MM.1S (cell line): ENCODE results near the gene INPP5D.
"Not testable (repeated sequence)": the region's sequence is repeated elsewhere in the genome, so short reads cannot be mapped to it uniquely, and the experiment has no call there.

Experiments
- DNase-seq: peaks from one replicate; pipeline ENCODE4 v3.0.0-alpha.2; 2015
- H2AFZ ChIP-seq: fragments of 300-600 bp; sonication (generic); 2 replicates; pipeline ENCODE4 v1.6.0; 2016; ENCODE audit warnings: antibody characterized with exemption, low read length
- H3F3A ChIP-seq: fragments of 300-600 bp; sonication (generic); 2 replicates; pipeline ENCODE4 v1.6.1; 2016; ENCODE audit warnings: mild to moderate bottlenecking, antibody characterized with exemption, low read length, moderate library complexity, mixed read lengths; ENCODE audit not compliant: insufficient read depth
- H3K27ac ChIP-seq: fragments of 300-600 bp; sonication (generic); 2 replicates; pipeline ENCODE4 v1.5.1; 2016; ENCODE audit warnings: mild to moderate bottlenecking, low read length
- H3K27me3 ChIP-seq: fragments of 300-600 bp; sonication (generic); replicated peaks from 2 replicates; pipeline ENCODE4 v1.6.0; 2016; ENCODE audit warnings: low read length; ENCODE audit not compliant: insufficient read depth
- H3K36me3 ChIP-seq: fragments of 300-600 bp; sonication (generic); replicated peaks from 2 replicates; pipeline ENCODE4 v1.6.1; 2016; ENCODE audit warnings: mild to moderate bottlenecking, low read length, mixed read lengths; ENCODE audit not compliant: insufficient read depth
- H3K4me1 ChIP-seq: fragments of 300-600 bp; sonication (generic); 2 replicates; pipeline ENCODE4 v1.6.1; 2016; ENCODE audit warnings: low read length, mixed read lengths
- H3K4me2 ChIP-seq: fragments of 300-600 bp; sonication (generic); 2 replicates; pipeline ENCODE4 v1.6.0; 2016; ENCODE audit warnings: low read depth, low read length
- H3K4me3 ChIP-seq: fragments of 300-600 bp; sonication (generic); 2 replicates; pipeline ENCODE4 v1.5.1; 2016; ENCODE audit warnings: low read length, mixed read lengths
- H3K79me2 ChIP-seq: fragments of 300-600 bp; sonication (generic); 2 replicates; pipeline ENCODE4 v1.6.1; 2016; ENCODE audit warnings: mixed run types, low read length, mixed read lengths
- H3K9ac ChIP-seq: fragments of 300-600 bp; sonication (generic); 2 replicates; pipeline ENCODE4 v1.6.1; 2016; ENCODE audit warnings: low read length, mixed read lengths
- H3K9me2 ChIP-seq: fragments of 300-600 bp; sonication (generic); replicated peaks from 2 replicates; pipeline ENCODE4 v1.6.1; 2016; ENCODE audit warnings: mild to moderate bottlenecking, low read length, mixed read lengths; ENCODE audit not compliant: insufficient read depth
- H3K9me3 ChIP-seq: fragments of 300-600 bp; sonication (generic); replicated peaks from 2 replicates; pipeline ENCODE4 v1.6.1; 2016; ENCODE audit warnings: mild to moderate bottlenecking, low read length, mixed read lengths; ENCODE audit not compliant: insufficient read depth
- H4K20me1 ChIP-seq: fragments of 300-600 bp; sonication (generic); 2 replicates; pipeline ENCODE4 v1.6.1; 2016; ENCODE audit warnings: mild to moderate bottlenecking, low read length, moderate library complexity, mixed read lengths; ENCODE audit not compliant: insufficient read depth
- EZH2 ChIP-seq: fragments of 300-600 bp; sonication (generic); optimal IDR thresholded peaks from 2 replicates; pipeline ENCODE3; 2017; ENCODE audit warnings: low read depth, mild to moderate bottlenecking, antibody characterized with exemption, low read length, mixed read lengths
- EZH2phosphoT487 ChIP-seq: fragments of 300-600 bp; sonication (generic); IDR thresholded peaks from 2 replicates; pipeline ENCODE4 v1.6.1; 2018; ENCODE audit warnings: antibody characterized with exemption, low read length
- TF ChIP-seq, protein P1 (sequence below): fragments of 300-600 bp; sonication (generic); IDR thresholded peaks from 2 replicates; pipeline ENCODE4 v1.5.1; 2016; ENCODE audit warnings: antibody characterized with exemption, low read length, mixed read lengths

INPP5D gene

DNA sequence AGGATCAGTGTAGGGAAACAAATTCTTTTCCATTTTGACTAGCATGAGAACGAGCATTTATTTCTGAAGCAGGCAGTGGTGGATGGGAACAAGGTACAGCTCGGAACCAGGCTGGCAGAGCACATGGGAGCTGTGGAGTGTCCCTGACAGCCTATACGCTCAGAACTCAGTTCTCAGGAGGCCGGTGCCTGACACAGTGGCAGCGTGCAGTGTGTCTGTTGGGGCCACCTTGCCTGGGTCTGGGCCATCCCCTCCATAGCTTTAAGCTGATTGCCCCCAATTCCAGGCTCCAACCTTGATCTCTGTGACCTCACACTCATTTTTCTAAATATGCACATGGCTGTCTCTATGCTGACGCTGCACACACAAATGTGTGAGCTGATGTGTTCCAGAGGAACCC, 136.9 kb downstream of the INPP5D start:
- Histone ChIP-seq H4K20me1 (no peaks in the 10 kb centered on the region), H3K9me3 (no peaks in the 10 kb centered on the region), H3K4me2 (no peak overlapping the region), H3K36me3 (no peaks in the 10 kb centered on the region), H3K79me2 (no peaks in the 10 kb centered on the region), H3K9me2 (no peaks in the 10 kb centered on the region), H2AFZ (no peak overlapping the region), H3K4me1 (no peaks in the 10 kb centered on the region), H3K9ac (no peak overlapping the region), H3F3A (no peaks in the 10 kb centered on the region), H3K27ac (no peak overlapping the region), H3K27me3 (no peaks in the 10 kb centered on the region), H3K4me3 (no peak overlapping the region)
- TF ChIP-seq EZH2phosphoT487 (no peak), EZH2 (no peak)
- TF ChIP-seq, protein P1, sequence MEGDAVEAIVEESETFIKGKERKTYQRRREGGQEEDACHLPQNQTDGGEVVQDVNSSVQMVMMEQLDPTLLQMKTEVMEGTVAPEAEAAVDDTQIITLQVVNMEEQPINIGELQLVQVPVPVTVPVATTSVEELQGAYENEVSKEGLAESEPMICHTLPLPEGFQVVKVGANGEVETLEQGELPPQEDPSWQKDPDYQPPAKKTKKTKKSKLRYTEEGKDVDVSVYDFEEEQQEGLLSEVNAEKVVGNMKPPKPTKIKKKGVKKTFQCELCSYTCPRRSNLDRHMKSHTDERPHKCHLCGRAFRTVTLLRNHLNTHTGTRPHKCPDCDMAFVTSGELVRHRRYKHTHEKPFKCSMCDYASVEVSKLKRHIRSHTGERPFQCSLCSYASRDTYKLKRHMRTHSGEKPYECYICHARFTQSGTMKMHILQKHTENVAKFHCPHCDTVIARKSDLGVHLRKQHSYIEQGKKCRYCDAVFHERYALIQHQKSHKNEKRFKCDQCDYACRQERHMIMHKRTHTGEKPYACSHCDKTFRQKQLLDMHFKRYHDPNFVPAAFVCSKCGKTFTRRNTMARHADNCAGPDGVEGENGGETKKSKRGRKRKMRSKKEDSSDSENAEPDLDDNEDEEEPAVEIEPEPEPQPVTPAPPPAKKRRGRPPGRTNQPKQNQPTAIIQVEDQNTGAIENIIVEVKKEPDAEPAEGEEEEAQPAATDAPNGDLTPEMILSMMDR = no peak
- no peak for DNase-seq

DNA sequence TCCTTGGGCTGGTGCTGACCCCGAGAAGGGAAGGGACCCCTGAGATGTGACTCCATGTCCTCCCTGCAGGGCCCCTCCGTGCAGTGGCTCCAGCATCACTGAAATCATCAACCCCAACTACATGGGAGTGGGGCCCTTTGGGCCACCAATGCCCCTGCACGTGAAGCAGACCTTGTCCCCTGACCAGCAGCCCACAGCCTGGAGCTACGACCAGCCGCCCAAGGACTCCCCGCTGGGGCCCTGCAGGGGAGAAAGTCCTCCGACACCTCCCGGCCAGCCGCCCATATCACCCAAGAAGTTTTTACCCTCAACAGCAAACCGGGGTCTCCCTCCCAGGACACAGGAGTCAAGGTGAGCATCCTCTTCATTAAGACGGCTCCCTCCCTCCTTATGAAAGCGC, 137.9 kb downstream of the INPP5D start:
- no peaks in the 10 kb centered on the region for H3F3A ChIP-seq
- DNase-seq = no peak
- no peaks in the 10 kb centered on the region for H3K9me3 ChIP-seq
- no peak overlapping the region for H3K27ac ChIP-seq
- H3K9me2 ChIP-seq = no peaks in the 10 kb centered on the region
- TF ChIP-seq EZH2phosphoT487 = no peak
- no peak for TF ChIP-seq EZH2
- TF ChIP-seq, protein P1 = no peak
- H3K4me1 ChIP-seq = no peaks in the 10 kb centered on the region
- no peaks in the 10 kb centered on the region for H3K79me2 ChIP-seq
- no peak overlapping the region for H3K4me2 ChIP-seq
- H3K27me3 ChIP-seq = no peaks in the 10 kb centered on the region
- no peaks in the 10 kb centered on the region for H3K36me3 ChIP-seq
- no peak overlapping the region for H3K9ac ChIP-seq
- no peak overlapping the region for H3K4me3 ChIP-seq
- H4K20me1 ChIP-seq = no peaks in the 10 kb centered on the region
- no peak overlapping the region for H2AFZ ChIP-seq

DNA sequence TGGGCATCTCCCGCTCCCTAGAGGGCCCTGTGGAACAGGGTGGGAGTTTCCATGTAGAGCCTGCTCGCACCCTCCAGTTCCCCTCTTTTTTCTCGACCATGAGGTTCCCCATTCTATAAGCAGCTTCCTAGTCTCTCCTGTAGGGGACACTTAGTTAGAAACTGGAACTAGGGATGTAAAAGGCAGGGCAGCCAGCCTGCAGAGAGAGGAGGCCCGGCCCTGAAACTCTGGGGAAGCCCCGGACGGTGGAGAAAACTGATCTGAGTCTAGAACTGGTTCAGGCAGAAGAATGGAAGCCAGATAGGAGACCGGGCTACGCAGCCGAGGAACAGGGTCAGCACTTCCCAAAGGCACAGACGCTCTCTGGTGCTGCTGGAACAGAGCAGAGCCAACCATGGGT, 139.7 kb downstream of the INPP5D start:
- Histone ChIP-seq H3K27me3 (no peaks in the 10 kb centered on the region), H2AFZ (no peak overlapping the region), H3K79me2 (no peaks in the 10 kb centered on the region), H3K36me3 (no peaks in the 10 kb centered on the region), H3K4me3 (no peak overlapping the region), H3K4me2 (no peak overlapping the region), H4K20me1 (no peaks in the 10 kb centered on the region), H3K4me1 (no peaks in the 10 kb centered on the region), H3K9me3 (no peaks in the 10 kb centered on the region), H3K9ac (no peak overlapping the region), H3F3A (no peaks in the 10 kb centered on the region), H3K9me2 (no peaks in the 10 kb centered on the region), H3K27ac (no peak overlapping the region)
- no peak for DNase-seq
- TF ChIP-seq EZH2phosphoT487 = no peak
- no peak for TF ChIP-seq EZH2
- TF ChIP-seq, protein P1 = no peak

DNA sequence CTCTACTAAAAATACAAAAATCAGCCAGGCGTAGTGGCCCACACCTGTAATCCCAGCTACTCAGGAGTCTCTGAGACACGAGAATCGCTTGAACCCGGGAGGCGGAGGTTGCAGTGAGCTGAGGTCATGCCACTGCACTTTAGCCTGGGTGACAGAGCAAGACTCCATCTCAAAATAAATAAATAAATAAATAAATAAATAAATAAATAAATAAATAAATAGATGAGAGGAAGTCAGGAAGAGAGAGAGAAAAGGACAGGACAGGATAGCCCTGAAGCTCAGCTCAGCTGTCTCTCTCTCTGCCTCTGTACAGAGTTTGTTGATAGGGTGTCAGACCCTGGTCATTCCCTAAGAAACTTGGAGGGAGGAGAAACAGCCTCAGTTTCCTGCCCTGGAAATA, 140.6 kb downstream of the INPP5D start:
- not testable (repeated sequence) for H3K27me3 ChIP-seq, H3F3A ChIP-seq, H3K36me3 ChIP-seq, H3K79me2 ChIP-seq, H3K27ac ChIP-seq, H3K4me1 ChIP-seq, H3K4me2 ChIP-seq, H3K9me3 ChIP-seq, H3K4me3 ChIP-seq, H2AFZ ChIP-seq, H3K9me2 ChIP-seq, H3K9ac ChIP-seq, H4K20me1 ChIP-seq, DNase-seq
